SK-N-SH (cell line): ENCODE data around the gene SIRPD.

Source experiments
- EP300 ChIP-seq, 2 experiments: IDR thresholded peaks; 2 replicates each; pipeline versions ENCODE4 v1.4.0 to v1.6.1; 2012; ENCODE audit warnings: borderline replicate concordance in 1 of 2, low read depth in 1 of 2, low read length in 1 of 2
- GABPA ChIP-seq: IDR thresholded peaks from 2 replicates; pipeline ENCODE4 v1.4.0; 2012; ENCODE audit warnings: low read depth, mild to moderate bottlenecking
- JUND ChIP-seq: IDR thresholded peaks from 2 replicates; pipeline ENCODE4 v1.4.0; 2012
- MXI1 ChIP-seq: IDR thresholded peaks from 2 replicates; pipeline ENCODE4 v1.6.1; 2012; ENCODE audit warnings: mild to moderate bottlenecking, low read depth, low read length, improper control_type of control experiment
- NRF1 ChIP-seq: IDR thresholded peaks from 2 replicates; pipeline ENCODE4 v1.6.1; 2012; ENCODE audit warnings: low read depth, mild to moderate bottlenecking, low read length
- POLR2AphosphoS5 ChIP-seq: IDR thresholded peaks from 2 replicates; pipeline ENCODE4 v1.6.1; 2012; ENCODE audit warnings: low read depth, low read length
- YY1 ChIP-seq: IDR thresholded peaks from 2 replicates; pipeline ENCODE4 v1.4.0; 2012; ENCODE audit warnings: low read depth, mild to moderate bottlenecking
- TF ChIP-seq, protein P1 (sequence below): fragments of 200-600 bp; sonication (generic); IDR thresholded peaks from 2 replicates; pipeline ENCODE4 v1.6.1; 2017; ENCODE audit warnings: antibody characterized with exemption, mild to moderate bottlenecking, moderate library complexity
- TF ChIP-seq, protein P2 (sequence below): IDR thresholded peaks from 2 replicates; pipeline ENCODE4 v1.4.0; 2012; ENCODE audit warnings: low read depth, borderline replicate concordance
- TF ChIP-seq, protein P3 (sequence below): IDR thresholded peaks from 2 replicates; pipeline ENCODE4 v1.4.0; 2012; ENCODE audit warnings: low read depth

DNA sequence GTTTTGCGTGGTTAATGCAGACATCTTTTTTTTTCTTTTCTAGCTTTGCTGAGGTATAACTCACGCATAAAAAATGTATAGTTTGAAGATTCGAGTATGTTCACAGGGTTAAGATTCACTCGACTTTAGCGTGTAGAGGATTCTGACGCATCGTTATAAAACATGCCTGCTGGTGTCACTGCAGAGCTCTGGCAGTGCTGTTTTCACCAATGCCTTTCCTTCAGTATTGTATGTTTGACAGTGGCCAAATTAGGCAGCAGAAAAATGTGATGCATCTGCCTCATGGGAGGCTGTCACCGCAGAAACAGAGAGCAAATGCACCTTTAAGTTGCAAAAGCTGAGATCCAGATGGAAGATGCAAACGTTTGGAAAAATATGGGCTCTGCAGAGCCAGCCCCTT, 48.3 kb downstream of the SIRPD start:
- no peak for TF ChIP-seq EP300 (IDR thresholded peaks at IDR 0.05; ENCODE audit: borderline replicate concordance in 1 of 2, low read depth in 1 of 2, low read length in 1 of 2)
- TF ChIP-seq, protein P1, sequence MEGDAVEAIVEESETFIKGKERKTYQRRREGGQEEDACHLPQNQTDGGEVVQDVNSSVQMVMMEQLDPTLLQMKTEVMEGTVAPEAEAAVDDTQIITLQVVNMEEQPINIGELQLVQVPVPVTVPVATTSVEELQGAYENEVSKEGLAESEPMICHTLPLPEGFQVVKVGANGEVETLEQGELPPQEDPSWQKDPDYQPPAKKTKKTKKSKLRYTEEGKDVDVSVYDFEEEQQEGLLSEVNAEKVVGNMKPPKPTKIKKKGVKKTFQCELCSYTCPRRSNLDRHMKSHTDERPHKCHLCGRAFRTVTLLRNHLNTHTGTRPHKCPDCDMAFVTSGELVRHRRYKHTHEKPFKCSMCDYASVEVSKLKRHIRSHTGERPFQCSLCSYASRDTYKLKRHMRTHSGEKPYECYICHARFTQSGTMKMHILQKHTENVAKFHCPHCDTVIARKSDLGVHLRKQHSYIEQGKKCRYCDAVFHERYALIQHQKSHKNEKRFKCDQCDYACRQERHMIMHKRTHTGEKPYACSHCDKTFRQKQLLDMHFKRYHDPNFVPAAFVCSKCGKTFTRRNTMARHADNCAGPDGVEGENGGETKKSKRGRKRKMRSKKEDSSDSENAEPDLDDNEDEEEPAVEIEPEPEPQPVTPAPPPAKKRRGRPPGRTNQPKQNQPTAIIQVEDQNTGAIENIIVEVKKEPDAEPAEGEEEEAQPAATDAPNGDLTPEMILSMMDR: peak; percentile 58
- no peak for TF ChIP-seq NRF1
- no peak for TF ChIP-seq JUND
- no peak for TF ChIP-seq YY1
- no peak for TF ChIP-seq POLR2AphosphoS5
- TF ChIP-seq MXI1: peak; percentile 25; the same call in 1 of the 2 replicates
- TF ChIP-seq, protein P2, sequence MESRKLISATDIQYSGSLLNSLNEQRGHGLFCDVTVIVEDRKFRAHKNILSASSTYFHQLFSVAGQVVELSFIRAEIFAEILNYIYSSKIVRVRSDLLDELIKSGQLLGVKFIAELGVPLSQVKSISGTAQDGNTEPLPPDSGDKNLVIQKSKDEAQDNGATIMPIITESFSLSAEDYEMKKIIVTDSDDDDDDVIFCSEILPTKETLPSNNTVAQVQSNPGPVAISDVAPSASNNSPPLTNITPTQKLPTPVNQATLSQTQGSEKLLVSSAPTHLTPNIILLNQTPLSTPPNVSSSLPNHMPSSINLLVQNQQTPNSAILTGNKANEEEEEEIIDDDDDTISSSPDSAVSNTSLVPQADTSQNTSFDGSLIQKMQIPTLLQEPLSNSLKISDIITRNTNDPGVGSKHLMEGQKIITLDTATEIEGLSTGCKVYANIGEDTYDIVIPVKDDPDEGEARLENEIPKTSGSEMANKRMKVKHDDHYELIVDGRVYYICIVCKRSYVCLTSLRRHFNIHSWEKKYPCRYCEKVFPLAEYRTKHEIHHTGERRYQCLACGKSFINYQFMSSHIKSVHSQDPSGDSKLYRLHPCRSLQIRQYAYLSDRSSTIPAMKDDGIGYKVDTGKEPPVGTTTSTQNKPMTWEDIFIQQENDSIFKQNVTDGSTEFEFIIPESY: no peak
- no peak for TF ChIP-seq GABPA
- TF ChIP-seq, protein P3, sequence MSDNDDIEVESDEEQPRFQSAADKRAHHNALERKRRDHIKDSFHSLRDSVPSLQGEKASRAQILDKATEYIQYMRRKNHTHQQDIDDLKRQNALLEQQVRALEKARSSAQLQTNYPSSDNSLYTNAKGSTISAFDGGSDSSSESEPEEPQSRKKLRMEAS: no peak
